HEK293 (cell line): ENCODE results near the gene HOXA4.

Experiments used
- GLI4 ChIP-seq: fragments of 450-650 bp; formaldehyde crosslinking; IDR thresholded peaks from 2 replicates; pipeline ENCODE4 v1.5.1; 2016; ENCODE audit warnings: missing biosample characterization, missing genetic modification characterization
- GLIS2 ChIP-seq: fragments of 450-650 bp; formaldehyde crosslinking; IDR thresholded peaks from 2 replicates; pipeline ENCODE4 v1.5.1; 2016; ENCODE audit warnings: missing biosample characterization, missing genetic modification characterization
- HIC1 ChIP-seq: fragments of 450-650 bp; formaldehyde crosslinking; IDR thresholded peaks from 2 replicates; pipeline ENCODE4 v1.5.1; 2016; ENCODE audit warnings: missing biosample characterization, missing genetic modification characterization
- MZF1 ChIP-seq: fragments of 450-650 bp; formaldehyde crosslinking; IDR thresholded peaks from 2 replicates; pipeline ENCODE4 v1.5.1; 2017; ENCODE audit warnings: missing biosample characterization, missing genetic modification characterization, borderline replicate concordance
- PATZ1 ChIP-seq: fragments of 450-650 bp; formaldehyde crosslinking; IDR thresholded peaks from 2 replicates; pipeline ENCODE4 v1.5.1; 2016; ENCODE audit warnings: missing biosample characterization, missing genetic modification characterization
- PRDM10 ChIP-seq: fragments of 450-650 bp; formaldehyde crosslinking; IDR thresholded peaks from 2 replicates; pipeline ENCODE4 v1.5.1; 2016; ENCODE audit warnings: missing biosample characterization, missing genetic modification characterization
- ZBTB1 ChIP-seq: fragments of 450-650 bp; formaldehyde crosslinking; IDR thresholded peaks from 2 replicates; pipeline ENCODE4 v1.5.1; 2016; ENCODE audit warnings: missing biosample characterization, missing genetic modification characterization
- ZBTB17 ChIP-seq: fragments of 450-650 bp; formaldehyde crosslinking; IDR thresholded peaks from 2 replicates; pipeline ENCODE4 v1.5.1; 2016; ENCODE audit warnings: missing biosample characterization, missing genetic modification characterization
- ZBTB8A ChIP-seq: fragments of 450-650 bp; formaldehyde crosslinking; IDR thresholded peaks from 2 replicates; pipeline ENCODE4 v1.5.1; 2016; ENCODE audit warnings: missing biosample characterization, missing genetic modification characterization
- ZNF133 ChIP-seq: fragments of 450-650 bp; formaldehyde crosslinking; IDR thresholded peaks from 2 replicates; pipeline ENCODE4 v1.5.1; 2016; ENCODE audit warnings: missing biosample characterization, missing genetic modification characterization
- ZNF155 ChIP-seq: fragments of 450-650 bp; formaldehyde crosslinking; IDR thresholded peaks from 2 replicates; pipeline ENCODE4 v1.5.1; 2016; ENCODE audit warnings: missing biosample characterization, missing genetic modification characterization
- ZNF366 ChIP-seq: fragments of 450-650 bp; formaldehyde crosslinking; conservative IDR thresholded peaks from 2 replicates; pipeline ENCODE4 v1.5.1; 2016; ENCODE audit warnings: missing biosample characterization, missing genetic modification characterization
- ZNF423 ChIP-seq: fragments of 450-650 bp; formaldehyde crosslinking; IDR thresholded peaks from 2 replicates; pipeline ENCODE4 v1.5.1; 2016; ENCODE audit warnings: missing biosample characterization, missing genetic modification characterization
- ZNF626 ChIP-seq: fragments of 450-650 bp; sonication (Bioruptor Pico); formaldehyde crosslinking; IDR thresholded peaks from 2 replicates; pipeline ENCODE4 v1.5.1; 2018; ENCODE audit warnings: missing biosample characterization, missing genetic modification characterization, inconsistent platforms
- ZNF677 ChIP-seq: fragments of 450-650 bp; IDR thresholded peaks from 2 replicates; pipeline ENCODE4 v1.5.0; 2018; ENCODE audit warnings: missing biosample characterization, mild to moderate bottlenecking, missing genetic modification characterization, moderate library complexity
- ZSCAN30 ChIP-seq: fragments of 450-650 bp; IDR thresholded peaks from 2 replicates; pipeline ENCODE4 v1.5.1; 2018; ENCODE audit warnings: missing biosample characterization, mild to moderate bottlenecking, missing genetic modification characterization, moderate library complexity
- TF ChIP-seq, protein P1 (sequence below): fragments of 450-650 bp; formaldehyde crosslinking; IDR thresholded peaks from 2 replicates; pipeline ENCODE4 v1.5.1; 2016; ENCODE audit warnings: missing biosample characterization, missing genetic modification characterization
- TF ChIP-seq, protein P2 (sequence below): fragments of 450-650 bp; formaldehyde crosslinking; IDR thresholded peaks from 2 replicates; pipeline ENCODE4 v1.5.1; 2016; ENCODE audit warnings: missing biosample characterization, missing genetic modification characterization

The HOXA4 gene

DNA sequence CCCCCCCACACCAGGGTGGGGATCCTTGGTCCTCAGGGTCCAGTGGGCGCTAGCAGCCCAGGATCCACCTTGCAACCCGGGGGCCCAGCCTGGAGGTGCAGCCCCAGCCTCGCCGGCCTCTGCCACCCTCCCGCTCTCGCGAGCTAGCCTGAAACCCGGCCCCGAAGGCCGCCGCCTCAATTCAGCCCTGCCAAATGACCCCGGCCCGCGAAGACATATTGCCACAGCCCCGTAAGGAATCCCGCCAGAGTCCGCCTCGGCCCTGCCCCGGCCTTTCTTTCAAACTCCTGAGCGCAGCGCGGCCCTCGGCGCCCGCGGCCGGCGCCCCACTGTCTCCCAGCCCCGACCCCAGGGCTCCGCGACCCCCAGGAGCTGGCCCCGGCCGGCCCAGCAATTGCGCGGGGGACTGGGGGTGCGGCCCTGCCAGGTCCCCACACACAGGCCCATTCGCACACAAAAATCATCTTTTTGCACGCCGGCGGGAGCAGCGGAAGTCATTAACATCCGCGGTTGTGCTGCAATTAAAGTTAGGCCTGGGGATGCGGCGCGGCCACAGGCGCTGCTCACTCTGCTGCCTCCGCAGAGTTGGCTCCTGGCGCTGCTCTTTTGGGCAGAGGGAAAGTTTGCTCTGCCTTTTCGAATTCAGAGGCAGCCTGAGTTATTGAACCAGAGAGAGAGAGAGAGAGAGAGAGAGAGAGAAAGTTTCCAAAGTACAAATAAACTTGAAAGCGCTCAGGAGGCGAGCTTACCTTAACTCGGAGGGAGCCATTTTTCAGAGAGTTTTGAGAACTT is 9.0 kb upstream of the HOXA4 start (continued):
- TF ChIP-seq PRDM10 (tag by site-specific recombination) (peak; percentile 49), ZBTB1 (tag by site-specific recombination) (no peak), ZNF155 (tag by site-specific recombination) (no peak), ZBTB17 (peak; percentile 56; the same call in 1 of the 2 replicates), HIC1 (tag by site-specific recombination) (0 out of 2 replicates have a peak, but pooled peaks have one; percentile 12), ZBTB8A (tag by site-specific recombination) (peak; percentile 60), ZNF677 (no peak), PATZ1 (peak; percentile 89), ZSCAN30 (tag by site-specific recombination) (peak; percentile 23; the same call in 1 of the 2 replicates), ZNF626 (no peak), ZNF133 (tag by site-specific recombination) (no peak), ZNF366 (peak; percentile 66), MZF1 (tag by site-specific recombination) (no peak), GLI4 (tag by site-specific recombination) (no peak), GLIS2 (tag by site-specific recombination) (peak; percentile 70), ZNF423 (tag by site-specific recombination) (peak; percentile 56; the same call in 1 of the 2 replicates)
- TF ChIP-seq, protein P1, sequence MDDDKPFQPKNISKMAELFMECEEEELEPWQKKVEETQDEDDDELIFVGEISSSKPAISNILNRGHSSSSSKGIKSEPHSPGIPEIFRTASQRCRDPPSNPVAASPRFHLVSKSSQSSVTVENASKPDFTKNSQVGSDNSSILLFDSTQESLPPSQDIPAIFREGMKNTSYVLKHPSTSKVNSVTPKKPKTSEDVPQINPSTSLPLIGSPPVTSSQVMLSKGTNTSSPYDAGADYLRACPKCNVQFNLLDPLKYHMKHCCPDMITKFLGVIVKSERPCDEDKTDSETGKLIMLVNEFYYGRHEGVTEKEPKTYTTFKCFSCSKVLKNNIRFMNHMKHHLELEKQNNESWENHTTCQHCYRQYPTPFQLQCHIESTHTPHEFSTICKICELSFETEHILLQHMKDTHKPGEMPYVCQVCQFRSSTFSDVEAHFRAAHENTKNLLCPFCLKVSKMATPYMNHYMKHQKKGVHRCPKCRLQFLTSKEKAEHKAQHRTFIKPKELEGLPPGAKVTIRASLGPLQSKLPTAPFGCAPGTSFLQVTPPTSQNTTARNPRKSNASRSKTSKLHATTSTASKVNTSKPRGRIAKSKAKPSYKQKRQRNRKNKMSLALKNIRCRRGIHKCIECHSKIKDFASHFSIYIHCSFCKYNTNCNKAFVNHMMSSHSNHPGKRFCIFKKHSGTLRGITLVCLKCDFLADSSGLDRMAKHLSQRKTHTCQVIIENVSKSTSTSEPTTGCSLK (tag by site-specific recombination), result no peak
- TF ChIP-seq, protein P2, sequence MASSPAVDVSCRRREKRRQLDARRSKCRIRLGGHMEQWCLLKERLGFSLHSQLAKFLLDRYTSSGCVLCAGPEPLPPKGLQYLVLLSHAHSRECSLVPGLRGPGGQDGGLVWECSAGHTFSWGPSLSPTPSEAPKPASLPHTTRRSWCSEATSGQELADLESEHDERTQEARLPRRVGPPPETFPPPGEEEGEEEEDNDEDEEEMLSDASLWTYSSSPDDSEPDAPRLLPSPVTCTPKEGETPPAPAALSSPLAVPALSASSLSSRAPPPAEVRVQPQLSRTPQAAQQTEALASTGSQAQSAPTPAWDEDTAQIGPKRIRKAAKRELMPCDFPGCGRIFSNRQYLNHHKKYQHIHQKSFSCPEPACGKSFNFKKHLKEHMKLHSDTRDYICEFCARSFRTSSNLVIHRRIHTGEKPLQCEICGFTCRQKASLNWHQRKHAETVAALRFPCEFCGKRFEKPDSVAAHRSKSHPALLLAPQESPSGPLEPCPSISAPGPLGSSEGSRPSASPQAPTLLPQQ, result no peak
- TF ChIP-seq, all 188 proteins: peak for 19
